Smooth muscle cell (in vitro differentiated cells): ENCODE data around the gene CRYGA. TPM values are rescaled to one million over a fixed set of nuclear protein-coding genes. Genes with fewer than 3 reads are reported as not detected.
A peak's percentile ranks its signal among the peaks of the same experiment; 100 is the strongest.

ENCODE experiments used
- DNase-seq: peaks from one replicate; lab custom pipeline; 2025; ENCODE audit not compliant: unreplicated experiment; lab: John Stamatoyannopoulos, UW
- H2AFZ ChIP-seq: fragments of 200-600 bp; sonication (generic); 2 replicates; pipeline ENCODE4 v1.6.0; 2016; ENCODE audit warnings: antibody characterized with exemption, low read depth, mild to moderate bottlenecking
- H3F3A ChIP-seq: fragments of 200-600 bp; sonication (generic); 2 replicates; pipeline ENCODE4 v1.6.0; 2017; ENCODE audit warnings: antibody characterized with exemption, low read depth
- H3K27ac ChIP-seq: fragments of 200-600 bp; sonication (generic); 2 replicates; pipeline ENCODE4 v1.5.1; 2016; ENCODE audit warnings: low read depth, mild to moderate bottlenecking
- H3K27me3 ChIP-seq: fragments of 200-600 bp; sonication (generic); 2 replicates; pipeline ENCODE4 v1.6.1; 2016; ENCODE audit warnings: low read depth, mild to moderate bottlenecking
- H3K36me3 ChIP-seq: fragments of 200-600 bp; sonication (generic); 2 replicates; pipeline ENCODE4 v1.5.1; 2016; ENCODE audit warnings: low read depth
- H3K4me1 ChIP-seq: fragments of 200-600 bp; sonication (generic); 2 replicates; pipeline ENCODE4 v1.5.1; 2016; ENCODE audit warnings: low read depth
- H3K4me2 ChIP-seq: fragments of 200-600 bp; sonication (generic); 2 replicates; pipeline ENCODE4 v1.6.0; 2016; ENCODE audit warnings: mild to moderate bottlenecking
- H3K4me3 ChIP-seq: fragments of 200-600 bp; sonication (generic); 2 replicates; pipeline ENCODE4 v1.5.1; 2016; ENCODE audit warnings: mild to moderate bottlenecking
- H3K79me2 ChIP-seq: fragments of 200-600 bp; sonication (generic); 2 replicates; pipeline ENCODE4 v1.6.0; 2016; ENCODE audit warnings: low read depth, mild to moderate bottlenecking
- H3K9ac ChIP-seq: fragments of 200-600 bp; sonication (generic); 2 replicates; pipeline ENCODE4 v1.6.0; 2016; ENCODE audit warnings: low read depth
- H3K9me3 ChIP-seq: fragments of 200-600 bp; sonication (generic); replicated peaks from 2 replicates; pipeline ENCODE4 v1.5.1; 2016; ENCODE audit warnings: low read depth
- H4K20me1 ChIP-seq: fragments of 200-600 bp; sonication (generic); 2 replicates; pipeline ENCODE4 v1.6.0; 2016; ENCODE audit warnings: low read depth
- WGBS: methylation state at CpG from one replicate; pipeline ENCODE4 v1.1.7; 2016; ENCODE audit warnings: low lambda C conversion rate; 5-methylcytosine and 5-hydroxymethylcytosine counted together
- polyA plus RNA-seq: library from polyadenylated mRNA; unstranded; fragments of >200 nt; fragmentation: Nextera tagmentation; extraction: Ambion mirVana; gene quantifications from 2 replicates; pipeline ENCODE4 v1.2.1, GENCODE V29; 2016
- total RNA-seq: library from RNA; depleted of rRNA; stranded (reverse); fragments of >200 nt; gene quantifications from 2 replicates; pipeline ENCODE4 v1.2.3, GENCODE V29; 2014
- TF ChIP-seq, protein P1 (sequence below): fragments of 200-600 bp; sonication (generic); IDR thresholded peaks from 2 replicates; pipeline ENCODE4 v1.5.1; 2017; ENCODE audit warnings: borderline replicate concordance, mild to moderate bottlenecking, antibody characterized with exemption; ENCODE audit not compliant: insufficient read depth, poor library complexity, severe bottlenecking

The CRYGA gene
- total and polyA plus RNA-seq, 2 experiments from 2014 or later: not detected

- Histone ChIP-seq H3K79me2 (no peaks in the 10 kb centered on the region), H3K4me2 (no peak overlapping the region), H3K27me3 (no peaks in the 10 kb centered on the region), H3K9ac (no peak overlapping the region), H3K4me1 (no peaks in the 10 kb centered on the region), H2AFZ (no peak overlapping the region), H4K20me1 (no peaks in the 10 kb centered on the region), H3K27ac (no peak overlapping the region), H3K9me3 (no peaks in the 10 kb centered on the region), H3K4me3 (no peak overlapping the region), H3F3A (no peaks in the 10 kb centered on the region), H3K36me3 (no peaks in the 10 kb centered on the region)
- DNase-seq: no peak
- TF ChIP-seq, protein P1, sequence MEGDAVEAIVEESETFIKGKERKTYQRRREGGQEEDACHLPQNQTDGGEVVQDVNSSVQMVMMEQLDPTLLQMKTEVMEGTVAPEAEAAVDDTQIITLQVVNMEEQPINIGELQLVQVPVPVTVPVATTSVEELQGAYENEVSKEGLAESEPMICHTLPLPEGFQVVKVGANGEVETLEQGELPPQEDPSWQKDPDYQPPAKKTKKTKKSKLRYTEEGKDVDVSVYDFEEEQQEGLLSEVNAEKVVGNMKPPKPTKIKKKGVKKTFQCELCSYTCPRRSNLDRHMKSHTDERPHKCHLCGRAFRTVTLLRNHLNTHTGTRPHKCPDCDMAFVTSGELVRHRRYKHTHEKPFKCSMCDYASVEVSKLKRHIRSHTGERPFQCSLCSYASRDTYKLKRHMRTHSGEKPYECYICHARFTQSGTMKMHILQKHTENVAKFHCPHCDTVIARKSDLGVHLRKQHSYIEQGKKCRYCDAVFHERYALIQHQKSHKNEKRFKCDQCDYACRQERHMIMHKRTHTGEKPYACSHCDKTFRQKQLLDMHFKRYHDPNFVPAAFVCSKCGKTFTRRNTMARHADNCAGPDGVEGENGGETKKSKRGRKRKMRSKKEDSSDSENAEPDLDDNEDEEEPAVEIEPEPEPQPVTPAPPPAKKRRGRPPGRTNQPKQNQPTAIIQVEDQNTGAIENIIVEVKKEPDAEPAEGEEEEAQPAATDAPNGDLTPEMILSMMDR: no peak
- WGBS: 89% methylated on average over 3 of the region's 3 CpGs
These were observed 44.4 kb upstream of the CRYGA start for GRCh38 chr2:208207769-208208168.

DNA sequence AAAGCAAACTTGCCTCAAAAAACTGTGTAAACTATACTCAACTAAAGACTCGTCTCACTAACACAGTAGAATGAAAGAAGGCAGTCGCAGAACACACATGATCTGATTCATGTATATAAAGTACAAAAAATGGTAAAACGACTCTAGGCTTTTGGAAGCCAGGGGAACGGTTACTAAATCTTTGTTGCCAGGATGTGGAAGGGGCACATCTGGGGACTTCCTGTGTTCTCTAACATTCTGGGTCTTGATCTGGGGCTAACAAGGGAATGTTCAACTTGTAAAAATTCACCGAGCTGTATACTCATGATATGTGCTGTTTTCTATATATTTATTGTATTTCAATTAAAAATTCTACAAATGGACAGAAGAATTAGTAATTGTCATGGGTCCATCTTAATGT, 40.8 kb upstream of the CRYGA start:
- no peak for DNase-seq
- no peak overlapping the region for H3K4me3 ChIP-seq
- no peak overlapping the region for H3K9ac ChIP-seq
- H3K9me3 ChIP-seq: no peaks in the 10 kb centered on the region
- 81% methylated on average over 5 of the region's 5 CpGs for WGBS
- no peaks in the 10 kb centered on the region for H3K79me2 ChIP-seq
- H2AFZ ChIP-seq: peak overlapping the region; percentile 46
- TF ChIP-seq, protein P1: no peak
- H3K4me2 ChIP-seq: no peak overlapping the region
- no peaks in the 10 kb centered on the region for H3F3A ChIP-seq
- no peaks in the 10 kb centered on the region for H3K36me3 ChIP-seq
- no peaks in the 10 kb centered on the region for H3K4me1 ChIP-seq
- no peaks in the 10 kb centered on the region for H3K27me3 ChIP-seq
- no peaks in the 10 kb centered on the region for H4K20me1 ChIP-seq
- H3K27ac ChIP-seq: no peak overlapping the region

GRCh38 chr2:208195531-208195930, 32.1 kb upstream of the CRYGA start:
- H3K4me3 ChIP-seq: no peak overlapping the region
- no peak overlapping the region for H2AFZ ChIP-seq
- no peaks in the 10 kb centered on the region for H4K20me1 ChIP-seq
- no peak overlapping the region for H3K27ac ChIP-seq
- H3K36me3 ChIP-seq: no peaks in the 10 kb centered on the region
- no peak overlapping the region for H3K4me2 ChIP-seq
- H3K9ac ChIP-seq: no peak overlapping the region
- WGBS: 95% methylated on average over 3 of the region's 3 CpGs
- H3K79me2 ChIP-seq: no peaks in the 10 kb centered on the region
- H3F3A ChIP-seq: no peaks in the 10 kb centered on the region
- TF ChIP-seq, protein P1: no peak
- H3K4me1 ChIP-seq: no peaks in the 10 kb centered on the region
- no peak for DNase-seq
- no peaks in the 10 kb centered on the region for H3K9me3 ChIP-seq
- H3K27me3 ChIP-seq: no peaks in the 10 kb centered on the region

- no peaks in the 10 kb centered on the region for H3K36me3 ChIP-seq
- H3K4me1 ChIP-seq: peaks cover 10% of the 10 kb centered on the region
- WGBS: 92% methylated on average over 8 of the region's 8 CpGs
- H3F3A ChIP-seq: no peaks in the 10 kb centered on the region
- TF ChIP-seq, protein P1: no peak
- H3K9ac ChIP-seq: no peak overlapping the region
- H2AFZ ChIP-seq: no peak overlapping the region
- H4K20me1 ChIP-seq: no peaks in the 10 kb centered on the region
- no peaks in the 10 kb centered on the region for H3K79me2 ChIP-seq
- H3K27ac ChIP-seq: no peak overlapping the region
- DNase-seq: no peak
- H3K27me3 ChIP-seq: no peaks in the 10 kb centered on the region
- no peak overlapping the region for H3K4me3 ChIP-seq
- no peaks in the 10 kb centered on the region for H3K9me3 ChIP-seq
- H3K4me2 ChIP-seq: no peak overlapping the region
These were observed 29.3 kb upstream of the CRYGA start for GRCh38 chr2:208192611-208193236.
